Endothelial cell of umbilical vein (primary cell): ENCODE measurements around the gene SRRM2. TPM values are rescaled to one million over a fixed set of nuclear protein-coding genes. Genes with fewer than 3 reads are reported as not detected.

Experiments
- BruUV-seq: library from RNA; stranded (reverse); fragments of 400-500 nt; replicated peaks from 2 replicates; lab custom pipeline; 2021; lab: Mats Ljungman, UMichigan
- CTCF ChIA-PET: fragments of 300-600, 350-600 bp; sonication (Branson Sonifier 250); formaldehyde crosslinking; loops from one replicate; lab custom pipeline; 2021; ENCODE audit warnings: antibody characterized with exemption, inconsistent platforms; lab: Charles Lee
- POLR2A ChIA-PET: fragments of 300-600, 350-600 bp; sonication (Branson Sonifier 250); formaldehyde crosslinking; loops from one replicate; lab custom pipeline; 2021; ENCODE audit warnings: antibody characterized with exemption, inconsistent platforms; lab: Charles Lee
- DNase-seq: peaks from one replicate; pipeline ENCODE4 v3.0.0-alpha.2; 2011; ENCODE audit warnings: low read depth, low spot score
- FAIRE-seq: peaks from 2 replicates; lab custom pipeline; 2011; peaks lifted over from hg19 to GRCh38; lab: Jason Lieb, UNC
- H2AFZ ChIP-seq: 2 replicates; pipeline ENCODE4 v1.6.0; 2012; ENCODE audit warnings: low read depth, low read length, control low read depth, inconsistent platforms
- H3K27ac ChIP-seq: 2 replicates; pipeline ENCODE4 v1.5.1; 2011; ENCODE audit warnings: low read depth, mild to moderate bottlenecking, control low read depth, low read length, moderate library complexity; ENCODE audit not compliant: insufficient read depth
- H3K27me3 ChIP-seq, 2 experiments: 2 replicates each; pipeline versions ENCODE4 v1.6.0 to v1.6.1; 2011; ENCODE audit warnings: low read length in 2 of 2, mixed read lengths in 1 of 2; ENCODE audit not compliant: control insufficient read depth in 2 of 2, insufficient read depth in 2 of 2
- H3K36me3 ChIP-seq, 2 experiments: 2 replicates in 1 of 2; 3 replicates in 1 of 2; pipeline ENCODE4 v1.5.1; 2011; ENCODE audit warnings: low read length in 2 of 2, mild to moderate bottlenecking in 1 of 2, moderate library complexity in 1 of 2; ENCODE audit not compliant: control insufficient read depth in 2 of 2, insufficient read depth in 2 of 2; ENCODE audit errors: extremely low read depth in 1 of 2
- H3K4me1 ChIP-seq: 3 replicates; pipeline ENCODE4 v1.5.1; 2011; ENCODE audit warnings: mild to moderate bottlenecking, low read length; ENCODE audit not compliant: control insufficient read depth, insufficient read depth; ENCODE audit errors: extremely low read depth
- H3K4me2 ChIP-seq: 2 replicates; pipeline ENCODE4 v1.6.1; 2011; ENCODE audit warnings: low read length, control low read depth, mixed read lengths; ENCODE audit not compliant: insufficient read depth
- H3K4me3 ChIP-seq, 3 experiments: fragments of 200-600 bp in 1 of 3; sonication (generic), shearing (Covaris generic) in 1 of 3; replicated peaks in 1 of 3; 2 replicates each; pipeline ENCODE4 v1.5.1; 2011 to 2016; ENCODE audit warnings: control low read depth in 3 of 3, low read length in 3 of 3, mild to moderate bottlenecking in 2 of 3, inconsistent platforms in 1 of 3, low read depth in 1 of 3, moderate library complexity in 1 of 3; ENCODE audit not compliant: insufficient read depth in 1 of 3
- H3K79me2 ChIP-seq: 2 replicates; pipeline ENCODE4 v1.6.0; 2012; ENCODE audit warnings: low read length, inconsistent platforms; ENCODE audit not compliant: control insufficient read depth, insufficient read depth
- H3K9ac ChIP-seq: replicated peaks from 2 replicates; pipeline ENCODE3; 2011; ENCODE audit warnings: low read length, control low read depth; ENCODE audit not compliant: insufficient read depth; ENCODE audit errors: extremely low read depth
- H3K9me1 ChIP-seq: replicated peaks from 3 replicates; pipeline ENCODE4 v1.6.0; 2011; ENCODE audit warnings: mild to moderate bottlenecking, low read length; ENCODE audit not compliant: control insufficient read depth, insufficient read depth; ENCODE audit errors: extremely low read depth
- H3K9me3 ChIP-seq: replicated peaks from 2 replicates; pipeline ENCODE4 v1.5.1; 2012; ENCODE audit warnings: low read length, inconsistent platforms; ENCODE audit not compliant: control insufficient read depth, insufficient read depth
- H4K20me1 ChIP-seq: replicated peaks from 2 replicates; pipeline ENCODE3; 2011; ENCODE audit warnings: mild to moderate bottlenecking, low read length; ENCODE audit not compliant: control insufficient read depth, insufficient read depth; ENCODE audit errors: extremely low read depth
- EZH2 ChIP-seq: IDR thresholded peaks from 2 replicates; pipeline ENCODE4 v1.6.1; 2012; ENCODE audit warnings: borderline replicate concordance, low read depth, mild to moderate bottlenecking, moderate library complexity, low read length, inconsistent platforms; ENCODE audit not compliant: severe bottlenecking
- FOS ChIP-seq: IDR thresholded peaks from 2 replicates; pipeline ENCODE4 v1.6.1; 2011; ENCODE audit warnings: mild to moderate bottlenecking, low read length, moderate library complexity, borderline replicate concordance; ENCODE audit not compliant: insufficient read depth
- GATA2 ChIP-seq: IDR thresholded peaks from 2 replicates; pipeline ENCODE4 v1.7.0; 2011; ENCODE audit warnings: low read depth, mild to moderate bottlenecking, moderate library complexity, mixed read lengths, low read length; ENCODE audit not compliant: insufficient read length, insufficient read depth
- JUN ChIP-seq: IDR thresholded peaks from 2 replicates; pipeline ENCODE4 v1.6.1; 2011; ENCODE audit warnings: borderline replicate concordance, low read depth; ENCODE audit not compliant: insufficient read length, insufficient read depth
- MYC ChIP-seq: IDR thresholded peaks from one replicate; pipeline ENCODE4 v1.6.1; 2011; ENCODE audit warnings: mild to moderate bottlenecking, low read depth, low read length
- POLR2A ChIP-seq: IDR thresholded peaks from 2 replicates; pipeline ENCODE4 v1.6.1; 2012; ENCODE audit warnings: low read depth, mild to moderate bottlenecking, control low read depth, low read length
- POLR2AphosphoS5 ChIP-seq: IDR thresholded peaks from 2 replicates; pipeline ENCODE4 v1.6.1; 2012; ENCODE audit warnings: low read depth, mild to moderate bottlenecking, control low read depth, low read length, moderate library complexity; ENCODE audit not compliant: insufficient read depth
- dilution Hi-C: fragments of 300-500 bp; cut with MboI; formaldehyde crosslinking; loops from one replicate; pipeline ENCODE4 v1.15.0; 2019; ENCODE audit warnings: low sequenced_read_pairs; ENCODE audit not compliant: extremely low pct_ligation_motif_present
- intact Hi-C: fragments of 100-400 bp; cut with micrococcal nuclease; formaldehyde crosslinking; loops from one replicate; pipeline ENCODE4 v1.10.0; 2022
- polyA plus RNA-seq, 4 experiments: library from polyadenylated mRNA; depleted of rRNA in 3 of 4; stranded (reverse) in 3 of 4; unstranded in 1 of 4; fragments of >200 nt; gene quantifications; 2 replicates each; pipeline versions ENCODE4 v1.2.1 to v1.2.3, GENCODE V29; 2011 to 2012; ENCODE audit warnings: missing spikeins in 1 of 4
- total RNA-seq: library from RNA; stranded (reverse); gene quantifications from 2 replicates; pipeline ENCODE4 v1.2.3, GENCODE V29; 2021
- TF ChIP-seq, protein P1 (sequence below), 2 donors: IDR thresholded peaks; 1 replicate in 1 of 2; 2 replicates in 1 of 2; pipeline ENCODE4 v1.5.1; 2011; ENCODE audit warnings: low read length in 2 of 2, mild to moderate bottlenecking in 2 of 2, moderate library complexity in 2 of 2, control low read depth in 1 of 2, inconsistent platforms in 1 of 2, low read depth in 1 of 2; ENCODE audit not compliant: insufficient read depth in 1 of 2; ENCODE audit errors: extremely low read depth in 1 of 2
- TF ChIP-seq, protein P2 (sequence below): IDR thresholded peaks from 2 replicates; pipeline ENCODE4 v1.6.1; 2011; ENCODE audit not compliant: insufficient read depth, insufficient read length

Gene SRRM2
- total and polyA plus RNA-seq, 2 donors (not counting 3 experiments of a cell fraction or from before 2014, with no cell fraction given) = 270 to 483 TPM

DNA sequence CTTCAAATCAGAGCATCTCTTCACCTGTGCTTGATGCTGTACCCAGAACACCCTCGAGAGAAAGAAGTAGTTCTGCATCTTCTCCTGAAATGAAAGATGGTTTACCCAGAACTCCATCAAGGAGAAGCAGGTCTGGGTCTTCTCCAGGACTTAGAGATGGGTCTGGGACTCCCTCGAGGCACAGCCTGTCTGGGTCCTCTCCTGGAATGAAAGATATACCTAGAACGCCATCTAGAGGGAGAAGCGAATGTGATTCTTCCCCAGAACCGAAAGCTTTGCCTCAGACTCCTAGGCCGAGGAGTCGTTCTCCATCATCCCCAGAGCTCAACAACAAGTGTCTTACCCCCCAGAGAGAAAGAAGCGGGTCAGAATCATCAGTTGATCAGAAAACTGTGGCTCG, 12.3 kb downstream of the SRRM2 start:
- no TSS peak for BruUV-seq
- intact Hi-C loops (no loop called here), dilution Hi-C loops (no loop called here)
- Histone ChIP-seq H3K4me2 (no peak overlapping the region), H3K9ac (no peak overlapping the region), H4K20me1 (no peaks in the 10 kb centered on the region), H3K79me2 (peaks cover 87% of the 10 kb centered on the region), H2AFZ (no peak overlapping the region), H3K4me1 (no peaks in the 10 kb centered on the region), H3K9me1 (no peaks in the 10 kb centered on the region), H3K27ac (no peak overlapping the region), H3K9me3 (no peaks in the 10 kb centered on the region), H3K4me3 (no peak overlapping the region), H3K27me3 (no peaks in the 10 kb centered on the region), H3K36me3 (peaks cover 78 to 90% of the 10 kb centered on the region in 2 experiments)
- FAIRE-seq (no peak), DNase-seq (no peak)
- ChIA-PET CTCF (no interaction called here), POLR2A (no interaction called here)
- no peak for TF ChIP-seq EZH2
- no peak for TF ChIP-seq MYC
- TF ChIP-seq, protein P1, sequence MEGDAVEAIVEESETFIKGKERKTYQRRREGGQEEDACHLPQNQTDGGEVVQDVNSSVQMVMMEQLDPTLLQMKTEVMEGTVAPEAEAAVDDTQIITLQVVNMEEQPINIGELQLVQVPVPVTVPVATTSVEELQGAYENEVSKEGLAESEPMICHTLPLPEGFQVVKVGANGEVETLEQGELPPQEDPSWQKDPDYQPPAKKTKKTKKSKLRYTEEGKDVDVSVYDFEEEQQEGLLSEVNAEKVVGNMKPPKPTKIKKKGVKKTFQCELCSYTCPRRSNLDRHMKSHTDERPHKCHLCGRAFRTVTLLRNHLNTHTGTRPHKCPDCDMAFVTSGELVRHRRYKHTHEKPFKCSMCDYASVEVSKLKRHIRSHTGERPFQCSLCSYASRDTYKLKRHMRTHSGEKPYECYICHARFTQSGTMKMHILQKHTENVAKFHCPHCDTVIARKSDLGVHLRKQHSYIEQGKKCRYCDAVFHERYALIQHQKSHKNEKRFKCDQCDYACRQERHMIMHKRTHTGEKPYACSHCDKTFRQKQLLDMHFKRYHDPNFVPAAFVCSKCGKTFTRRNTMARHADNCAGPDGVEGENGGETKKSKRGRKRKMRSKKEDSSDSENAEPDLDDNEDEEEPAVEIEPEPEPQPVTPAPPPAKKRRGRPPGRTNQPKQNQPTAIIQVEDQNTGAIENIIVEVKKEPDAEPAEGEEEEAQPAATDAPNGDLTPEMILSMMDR (IDR thresholded peaks at IDR 0.05; ENCODE audit: extremely low read depth in 1 of 2, insufficient read depth in 1 of 2, low read depth in 1 of 2, low read length in 2 of 2) = no peak
- TF ChIP-seq, protein P2, sequence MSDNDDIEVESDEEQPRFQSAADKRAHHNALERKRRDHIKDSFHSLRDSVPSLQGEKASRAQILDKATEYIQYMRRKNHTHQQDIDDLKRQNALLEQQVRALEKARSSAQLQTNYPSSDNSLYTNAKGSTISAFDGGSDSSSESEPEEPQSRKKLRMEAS = no peak
- TF ChIP-seq POLR2AphosphoS5 = no peak
- TF ChIP-seq JUN = no peak
- TF ChIP-seq GATA2 = no peak
- no peak for TF ChIP-seq POLR2A
- no peak for TF ChIP-seq FOS
